Measurements from ENCODE around the gene SIRT3.

GRCh38 chr11:232783-233565 lies 3.2 kb downstream of the SIRT3 start:
- TF ChIP-seq CTCF (IDR thresholded peaks at IDR 0.05) (no peak), POLR2A (IDR thresholded peaks at IDR 0.05) (no peak), POLR2AphosphoS5 (IDR thresholded peaks at IDR 0.05) (no peak), EP300 (IDR thresholded peaks at IDR 0.05; ENCODE audit: low read depth) (no peak)

Data from transverse colon (tissue), 4 donors.